ENCODE results near the gene VSIR. TPM values are rescaled to one million over a fixed set of nuclear protein-coding genes. Genes with fewer than 3 reads are reported as not detected.

Gene VSIR
- polyA plus RNA-seq, 4 donors = 9.6 to 14.4 (median 12.0) TPM

GRCh38 chr10:71716426-71716825 lies 56.9 kb downstream of the VSIR start:
- no peak for DNase-seq (ENCODE audit: low read depth in 4 of 4, low spot score in 3 of 4)

DNA sequence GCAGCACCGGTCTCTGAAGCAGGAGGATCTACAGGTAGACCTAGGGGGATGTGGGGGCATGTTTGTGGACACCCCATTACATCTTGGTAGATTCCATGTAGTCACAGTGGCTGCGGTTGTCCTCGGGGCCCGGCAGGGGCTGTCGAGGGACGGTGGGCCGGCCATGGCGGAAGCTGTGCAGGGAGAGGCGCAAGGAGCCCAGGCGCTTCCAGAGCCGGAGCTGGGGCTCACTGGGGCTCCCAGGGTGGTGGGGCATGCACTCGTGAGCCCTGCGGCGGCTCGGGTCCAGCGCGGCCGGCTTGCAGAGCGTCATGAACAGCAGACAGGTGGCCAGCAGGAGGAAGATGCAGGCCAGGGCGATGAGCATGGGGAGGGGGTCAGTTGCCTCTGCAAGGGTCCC lies 57.5 kb downstream of the VSIR start:
- DNase-seq (ENCODE audit: low read depth in 4 of 4, low spot score in 3 of 4) = no peak

- DNase-seq (ENCODE audit: low read depth in 4 of 4, low spot score in 3 of 4) = no peak
Measured at GRCh38 chr10:71715026-71715425, 58.3 kb downstream of the VSIR start.

DNA sequence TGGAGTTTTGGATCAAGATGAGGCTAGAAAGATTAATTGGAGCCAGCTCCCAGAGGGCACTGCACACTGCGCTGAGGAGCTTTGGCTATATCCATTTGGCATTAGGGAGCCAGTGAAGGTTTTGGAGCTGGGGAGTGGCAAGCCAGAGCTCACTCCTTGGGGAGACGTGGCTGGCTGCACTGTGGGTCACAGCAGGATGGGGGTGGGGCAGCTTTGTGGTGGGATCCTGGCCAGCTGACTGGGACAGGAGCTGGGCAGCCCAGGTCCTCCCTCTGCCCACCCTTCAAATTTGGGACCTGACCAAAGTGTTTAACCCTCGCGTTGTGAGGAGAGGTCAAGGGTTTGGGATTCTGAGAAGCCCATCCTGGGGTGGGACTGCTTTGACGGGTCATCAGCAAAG lies 58.7 kb downstream of the VSIR start:
- no peak for DNase-seq (ENCODE audit: low read depth in 4 of 4, low spot score in 3 of 4)

GRCh38 chr10:71714031-71714410 lies 59.3 kb downstream of the VSIR start:
- no peak for DNase-seq (ENCODE audit: low read depth in 4 of 4, low spot score in 3 of 4)

GRCh38 chr10:71713135-71714030 lies 59.9 kb downstream of the VSIR start:
- DNase-seq (ENCODE audit: low read depth in 4 of 4, low spot score in 3 of 4) = no peak

DNA sequence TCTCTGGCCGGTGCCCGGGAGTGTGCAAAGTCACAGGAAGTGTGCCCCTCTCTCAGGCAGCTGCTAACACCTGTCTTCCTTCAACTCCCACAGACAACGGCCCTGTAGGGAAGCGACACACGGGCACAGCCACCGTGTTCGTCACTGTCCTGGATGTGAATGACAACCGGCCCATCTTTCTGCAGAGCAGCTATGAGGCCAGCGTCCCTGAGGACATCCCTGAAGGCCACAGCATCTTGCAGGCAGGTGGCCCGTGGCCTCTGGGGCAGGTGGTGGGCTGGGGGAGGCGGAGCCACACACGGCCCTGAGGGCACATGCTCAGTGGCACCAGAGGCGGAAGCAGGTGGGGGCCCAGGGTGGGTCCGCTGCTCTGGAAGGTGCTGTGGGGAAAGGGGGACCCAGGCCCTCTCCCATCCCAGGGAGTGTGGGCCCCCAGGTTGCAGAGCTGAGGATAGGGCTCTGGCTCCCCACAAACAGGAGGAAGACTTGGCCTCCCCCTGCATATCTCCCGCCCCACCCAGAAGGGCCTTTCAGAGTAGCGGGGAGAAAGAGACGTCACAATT lies 60.7 kb downstream of the VSIR start:
- no peak for DNase-seq (ENCODE audit: low read depth in 4 of 4, low spot score in 3 of 4)

DNA sequence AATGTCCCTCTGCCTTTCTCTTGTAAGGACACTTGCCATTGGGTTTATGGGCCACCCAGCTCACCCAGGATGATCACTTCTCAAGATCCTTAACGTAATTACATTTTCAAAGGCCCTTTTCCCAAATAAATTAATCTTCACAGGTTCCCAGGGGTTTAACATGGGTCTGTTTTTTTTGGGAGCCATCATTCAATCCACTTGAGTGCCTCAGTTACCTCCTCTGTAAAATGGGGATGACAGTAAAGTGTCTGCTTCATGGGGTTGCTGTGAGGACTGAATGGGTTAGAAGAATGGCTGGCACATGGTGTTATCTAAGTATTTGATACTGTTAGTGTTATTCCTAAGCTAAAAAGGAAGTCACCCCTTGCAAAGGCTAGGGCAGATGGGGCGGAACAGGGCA lies 61.1 kb downstream of the VSIR start:
- no peak for DNase-seq (ENCODE audit: low read depth in 4 of 4, low spot score in 3 of 4)

DNA sequence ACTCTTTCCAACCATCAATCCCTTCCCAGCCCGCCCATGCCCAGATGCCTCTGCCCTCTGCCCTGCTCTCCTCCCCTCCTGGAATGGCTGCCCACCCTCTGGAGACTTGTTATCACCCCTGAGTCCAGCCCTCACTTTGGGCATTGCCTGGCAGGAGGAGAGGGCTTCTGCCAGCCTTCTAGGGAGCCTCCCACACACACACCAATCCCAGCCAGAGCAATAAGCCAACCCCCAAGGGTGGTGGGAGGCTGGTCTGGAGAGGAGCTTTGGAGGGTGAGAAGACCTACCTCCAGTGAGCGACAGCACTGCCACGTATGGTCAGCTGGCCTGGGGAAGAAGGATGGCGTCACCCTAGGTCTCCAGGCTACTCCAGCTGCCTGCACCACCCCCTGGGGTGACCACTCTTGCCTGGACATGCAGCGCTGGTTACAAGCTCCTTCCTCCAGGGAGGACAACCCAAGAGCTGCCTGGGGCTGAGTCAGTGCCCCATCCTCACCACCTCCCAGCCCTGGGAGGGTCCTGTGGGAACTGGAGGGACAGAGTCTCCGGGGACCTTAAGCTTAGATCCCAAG lies 62.2 kb downstream of the VSIR start:
- DNase-seq (ENCODE audit: low read depth in 4 of 4, low spot score in 3 of 4) = no peak

GRCh38 chr10:71710519-71710918 lies 62.8 kb downstream of the VSIR start:
- no peak for DNase-seq (ENCODE audit: low read depth in 4 of 4, low spot score in 3 of 4)

DNA sequence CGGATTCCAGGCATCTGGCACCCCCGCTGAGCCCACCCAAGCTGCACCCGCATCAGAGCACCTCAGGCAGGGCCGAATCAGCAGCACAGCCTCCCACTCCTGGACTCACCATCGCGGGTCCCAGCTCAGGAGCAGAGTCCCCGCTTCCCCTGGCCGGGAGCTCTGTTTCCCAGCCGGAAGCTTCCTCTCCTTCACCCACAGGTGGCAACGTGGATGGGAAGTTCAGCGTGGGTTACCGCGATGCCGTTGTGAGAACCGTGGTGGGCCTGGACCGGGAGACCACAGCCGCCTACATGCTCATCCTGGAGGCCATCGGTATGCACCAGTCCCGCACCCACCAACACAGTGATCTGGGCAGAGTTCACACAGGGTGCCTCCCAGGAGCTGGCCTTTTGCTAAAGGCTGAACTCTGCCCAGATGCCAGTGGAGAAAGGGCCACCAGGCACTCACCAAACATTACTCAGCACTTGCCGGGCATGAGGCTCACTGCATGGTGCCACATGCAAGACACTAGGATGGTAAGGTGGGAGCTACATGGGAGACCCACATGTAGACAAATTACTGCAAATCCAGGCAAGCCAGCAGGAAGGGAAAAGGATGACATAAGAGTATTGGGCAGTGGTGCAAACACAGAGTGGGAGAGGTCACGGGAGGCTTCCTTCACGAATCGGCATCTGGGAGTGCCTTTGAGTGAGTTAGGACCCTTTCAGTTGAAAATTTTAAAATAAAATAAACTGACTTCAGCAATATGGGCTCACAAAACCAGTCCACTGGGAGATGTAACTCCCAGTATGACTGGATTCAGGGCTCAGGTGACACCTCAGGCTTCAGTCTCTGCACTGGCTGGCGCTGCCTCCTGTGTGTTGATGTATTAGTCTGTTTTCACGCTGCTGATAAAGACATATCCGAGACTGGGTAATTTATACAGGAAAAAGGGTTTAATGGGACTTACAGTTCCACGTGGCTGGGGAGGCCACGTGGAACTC lies 64.1 kb downstream of the VSIR start:
- DNase-seq (ENCODE audit: low read depth in 4 of 4, low spot score in 3 of 4) = no peak

DNA sequence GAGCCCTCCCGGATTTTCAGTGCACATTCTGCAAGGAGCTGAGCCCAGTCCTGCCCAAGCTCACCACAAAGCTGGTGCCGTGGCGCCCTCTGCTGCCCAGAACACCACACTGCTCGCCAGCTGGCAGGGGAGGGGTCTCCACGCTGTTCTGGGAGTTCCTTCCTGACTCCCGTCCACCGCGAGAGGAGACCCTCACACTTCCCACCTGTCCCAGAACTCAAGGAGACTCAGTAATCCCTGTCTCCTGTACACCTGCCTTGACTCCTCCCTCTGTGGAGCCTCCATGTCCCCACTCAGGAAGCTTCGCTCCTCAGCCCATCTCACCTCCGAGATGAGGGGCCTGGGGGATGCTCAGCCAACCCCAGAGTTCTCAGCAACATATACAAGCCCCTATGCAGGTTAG lies 65.0 kb downstream of the VSIR start:
- peak in 1 of 4 donors; percentile 48 for DNase-seq (ENCODE audit: low read depth in 4 of 4, low spot score in 3 of 4)

- DNase-seq (ENCODE audit: low read depth in 4 of 4, low spot score in 3 of 4) = no peak
Measured at GRCh38 chr10:71707240-71707789, 66.0 kb downstream of the VSIR start.

GRCh38 chr10:71706216-71707121 lies 66.9 kb downstream of the VSIR start:
- no peak for DNase-seq (ENCODE audit: low read depth in 4 of 4, low spot score in 3 of 4)

DNA sequence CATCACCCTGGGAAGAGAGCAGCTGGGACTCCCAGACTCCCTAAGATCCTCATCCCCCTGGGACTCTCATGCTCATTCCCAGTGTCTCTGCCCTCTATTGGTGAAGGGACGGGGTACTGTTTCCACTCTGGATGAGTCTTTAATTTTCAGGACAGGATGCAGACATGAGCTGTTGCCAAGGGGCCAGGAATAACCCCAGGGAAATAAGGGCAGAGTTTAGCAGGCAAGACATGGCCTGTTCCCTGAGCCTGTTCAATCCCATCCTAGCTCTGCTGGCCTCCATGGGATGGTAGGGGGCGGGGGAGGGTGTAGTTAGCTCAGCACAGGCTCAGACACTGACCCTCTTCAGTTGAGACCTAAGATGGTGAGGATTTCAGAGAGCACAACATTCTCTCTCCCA lies 67.7 kb downstream of the VSIR start:
- DNase-seq (ENCODE audit: low read depth in 4 of 4, low spot score in 3 of 4) = no peak

- DNase-seq (ENCODE audit: low read depth in 4 of 4, low spot score in 3 of 4) = no peak
Measured at GRCh38 chr10:71704816-71705215, 68.5 kb downstream of the VSIR start.

GRCh38 chr10:71703577-71703976 lies 69.7 kb downstream of the VSIR start:
- no peak for DNase-seq (ENCODE audit: low read depth in 4 of 4, low spot score in 3 of 4)

- no peak for DNase-seq (ENCODE audit: low read depth in 4 of 4, low spot score in 3 of 4)
Measured at GRCh38 chr10:71701496-71702132, 71.7 kb downstream of the VSIR start.
